ENCODE measurements around the gene TRAM1L1.

The TRAM1L1 gene

GRCh38 chr4:117084866-117085701 lies at the start of gene TRAM1L1:
Gene TRAM1L1, minus strand, starts transcription at chr4:117085576. Its CDS starts 183 bp downstream, at chr4:117085393.
- no peak for DNase-seq (ENCODE audit: low read depth)

- no peak for DNase-seq (ENCODE audit: low read depth)
Measured at GRCh38 chr4:117134386-117134785, 49.0 kb upstream of the TRAM1L1 start.

GRCh38 chr4:117096886-117097285 lies 11.5 kb upstream of the TRAM1L1 start:
- DNase-seq (ENCODE audit: low read depth) = no peak

GRCh38 chr4:117096462-117096861 lies 11.1 kb upstream of the TRAM1L1 start:
- no peak for DNase-seq (ENCODE audit: low read depth)

- no peak for DNase-seq (ENCODE audit: low read depth)
Measured at GRCh38 chr4:117093571-117093970, 8.2 kb upstream of the TRAM1L1 start.

GRCh38 chr4:117077760-117078159 lies 7.6 kb downstream of the TRAM1L1 start:
- DNase-seq (ENCODE audit: low read depth) = no peak

GRCh38 chr4:117068120-117068519 lies 17.3 kb downstream of the TRAM1L1 start:
- DNase-seq (ENCODE audit: low read depth) = no peak

- no peak for DNase-seq (ENCODE audit: low read depth)
Measured at GRCh38 chr4:117063961-117064696, 21.2 kb downstream of the TRAM1L1 start.

GRCh38 chr4:117042962-117043361 lies 42.4 kb downstream of the TRAM1L1 start:
- DNase-seq (ENCODE audit: low read depth) = no peak
